Measurements from ENCODE around the gene COL4A3.

DNA sequence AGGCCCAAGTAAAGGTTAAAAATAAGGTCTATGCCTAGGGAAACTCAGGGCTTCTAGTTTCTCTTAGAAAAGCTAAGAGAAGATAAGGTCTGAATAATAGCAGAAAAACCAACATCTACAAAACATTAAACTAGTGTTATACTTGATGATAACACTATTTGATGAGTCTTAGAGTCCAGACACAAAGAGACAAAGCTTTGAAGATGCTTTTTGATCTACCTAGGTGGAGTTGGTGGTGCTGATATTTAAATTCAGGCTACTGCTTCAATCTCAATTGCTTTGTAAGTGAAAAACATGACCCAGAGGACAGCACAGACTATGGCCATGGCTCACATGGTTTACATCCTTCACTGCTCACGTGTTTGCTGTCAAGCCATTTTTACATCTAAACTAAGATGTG lies 148.9 kb downstream of the COL4A3 start:
- TF ChIP-seq, protein P1, sequence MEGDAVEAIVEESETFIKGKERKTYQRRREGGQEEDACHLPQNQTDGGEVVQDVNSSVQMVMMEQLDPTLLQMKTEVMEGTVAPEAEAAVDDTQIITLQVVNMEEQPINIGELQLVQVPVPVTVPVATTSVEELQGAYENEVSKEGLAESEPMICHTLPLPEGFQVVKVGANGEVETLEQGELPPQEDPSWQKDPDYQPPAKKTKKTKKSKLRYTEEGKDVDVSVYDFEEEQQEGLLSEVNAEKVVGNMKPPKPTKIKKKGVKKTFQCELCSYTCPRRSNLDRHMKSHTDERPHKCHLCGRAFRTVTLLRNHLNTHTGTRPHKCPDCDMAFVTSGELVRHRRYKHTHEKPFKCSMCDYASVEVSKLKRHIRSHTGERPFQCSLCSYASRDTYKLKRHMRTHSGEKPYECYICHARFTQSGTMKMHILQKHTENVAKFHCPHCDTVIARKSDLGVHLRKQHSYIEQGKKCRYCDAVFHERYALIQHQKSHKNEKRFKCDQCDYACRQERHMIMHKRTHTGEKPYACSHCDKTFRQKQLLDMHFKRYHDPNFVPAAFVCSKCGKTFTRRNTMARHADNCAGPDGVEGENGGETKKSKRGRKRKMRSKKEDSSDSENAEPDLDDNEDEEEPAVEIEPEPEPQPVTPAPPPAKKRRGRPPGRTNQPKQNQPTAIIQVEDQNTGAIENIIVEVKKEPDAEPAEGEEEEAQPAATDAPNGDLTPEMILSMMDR (IDR thresholded peaks at IDR 0.05), result no peak
- TF ChIP-seq, protein P2, sequence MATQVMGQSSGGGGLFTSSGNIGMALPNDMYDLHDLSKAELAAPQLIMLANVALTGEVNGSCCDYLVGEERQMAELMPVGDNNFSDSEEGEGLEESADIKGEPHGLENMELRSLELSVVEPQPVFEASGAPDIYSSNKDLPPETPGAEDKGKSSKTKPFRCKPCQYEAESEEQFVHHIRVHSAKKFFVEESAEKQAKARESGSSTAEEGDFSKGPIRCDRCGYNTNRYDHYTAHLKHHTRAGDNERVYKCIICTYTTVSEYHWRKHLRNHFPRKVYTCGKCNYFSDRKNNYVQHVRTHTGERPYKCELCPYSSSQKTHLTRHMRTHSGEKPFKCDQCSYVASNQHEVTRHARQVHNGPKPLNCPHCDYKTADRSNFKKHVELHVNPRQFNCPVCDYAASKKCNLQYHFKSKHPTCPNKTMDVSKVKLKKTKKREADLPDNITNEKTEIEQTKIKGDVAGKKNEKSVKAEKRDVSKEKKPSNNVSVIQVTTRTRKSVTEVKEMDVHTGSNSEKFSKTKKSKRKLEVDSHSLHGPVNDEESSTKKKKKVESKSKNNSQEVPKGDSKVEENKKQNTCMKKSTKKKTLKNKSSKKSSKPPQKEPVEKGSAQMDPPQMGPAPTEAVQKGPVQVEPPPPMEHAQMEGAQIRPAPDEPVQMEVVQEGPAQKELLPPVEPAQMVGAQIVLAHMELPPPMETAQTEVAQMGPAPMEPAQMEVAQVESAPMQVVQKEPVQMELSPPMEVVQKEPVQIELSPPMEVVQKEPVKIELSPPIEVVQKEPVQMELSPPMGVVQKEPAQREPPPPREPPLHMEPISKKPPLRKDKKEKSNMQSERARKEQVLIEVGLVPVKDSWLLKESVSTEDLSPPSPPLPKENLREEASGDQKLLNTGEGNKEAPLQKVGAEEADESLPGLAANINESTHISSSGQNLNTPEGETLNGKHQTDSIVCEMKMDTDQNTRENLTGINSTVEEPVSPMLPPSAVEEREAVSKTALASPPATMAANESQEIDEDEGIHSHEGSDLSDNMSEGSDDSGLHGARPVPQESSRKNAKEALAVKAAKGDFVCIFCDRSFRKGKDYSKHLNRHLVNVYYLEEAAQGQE (IDR thresholded peaks at IDR 0.05), result no peak
- TF ChIP-seq POLR2A (IDR thresholded peaks at IDR 0.05; ENCODE audit: low read length), result no peak
